Nephron progenitor cell (in vitro differentiated cells): ENCODE results near the gene UTF1.

Experiments used
- DNase-seq: peaks from one replicate; pipeline ENCODE4 v3.0.0; 2021
- H3K27ac Mint-ChIP-seq: 2 replicates; pipeline ENCODE4 v1.8.0; 2021; ENCODE audit warnings: mild to moderate bottlenecking, moderate library complexity, mixed read lengths
- H3K27me3 Mint-ChIP-seq: 2 replicates; pipeline ENCODE4 v1.8.0; 2021; ENCODE audit warnings: mild to moderate bottlenecking, low read depth, mixed read lengths; ENCODE audit not compliant: poor library complexity
- H3K36me3 Mint-ChIP-seq: 2 replicates; pipeline ENCODE4 v1.8.0; 2021; ENCODE audit warnings: low read depth, mixed read lengths
- H3K4me1 Mint-ChIP-seq: 2 replicates; pipeline ENCODE4 v1.8.0; 2021; ENCODE audit warnings: mixed read lengths
- H3K4me3 Mint-ChIP-seq: 2 replicates; pipeline ENCODE4 v1.8.0; 2021; ENCODE audit warnings: mild to moderate bottlenecking, moderate library complexity, mixed read lengths
- H3K9me3 Mint-ChIP-seq: 2 replicates; pipeline ENCODE4 v1.8.0; 2021; ENCODE audit warnings: mild to moderate bottlenecking, moderate library complexity, mixed read lengths
- CTCF ChIP-seq: fragments of 200-600 bp; sonication (generic); IDR thresholded peaks from 2 replicates; pipeline ENCODE4 v1.5.0; 2021; ENCODE audit warnings: antibody characterized with exemption

Gene UTF1

GRCh38 chr10:133184591-133185244 is 45.3 kb upstream of the UTF1 start:
- no peak for TF ChIP-seq CTCF
- Mint-ChIP-seq H3K4me1 (peaks cover 59% of the 10 kb centered on the region), H3K9me3 (no peaks in the 10 kb centered on the region), H3K36me3 (peaks cover 7% of the 10 kb centered on the region), H3K4me3 (peak overlapping the region; percentile 13), H3K27me3 (no peaks in the 10 kb centered on the region), H3K27ac (no peak overlapping the region)
- no peak for DNase-seq

GRCh38 chr10:133185421-133185820 is 44.6 kb upstream of the UTF1 start:
- no peak overlapping the region for H3K27ac Mint-ChIP-seq
- DNase-seq, result no peak
- H3K27me3 Mint-ChIP-seq, result no peaks in the 10 kb centered on the region
- peaks cover 10% of the 10 kb centered on the region for H3K36me3 Mint-ChIP-seq
- peaks cover 52% of the 10 kb centered on the region for H3K4me1 Mint-ChIP-seq
- TF ChIP-seq CTCF, result no peak
- H3K4me3 Mint-ChIP-seq, result no peak overlapping the region
- H3K9me3 Mint-ChIP-seq, result no peaks in the 10 kb centered on the region

- TF ChIP-seq CTCF, result no peak
- peak overlapping the region; percentile 19 for H3K27ac Mint-ChIP-seq
- no peaks in the 10 kb centered on the region for H3K9me3 Mint-ChIP-seq
- H3K4me3 Mint-ChIP-seq, result no peak overlapping the region
- DNase-seq, result peak; percentile 41
- no peaks in the 10 kb centered on the region for H3K27me3 Mint-ChIP-seq
- peaks cover 14% of the 10 kb centered on the region for H3K36me3 Mint-ChIP-seq
- peaks cover 47% of the 10 kb centered on the region for H3K4me1 Mint-ChIP-seq
Observed at GRCh38 chr10:133185916-133186315, 44.1 kb upstream of the UTF1 start.

GRCh38 chr10:133186416-133187090 is 43.5 kb upstream of the UTF1 start:
- H3K4me3 Mint-ChIP-seq, result peak overlapping the region; percentile 48
- peak overlapping the region; percentile 86 for H3K27ac Mint-ChIP-seq
- TF ChIP-seq CTCF, result no peak
- H3K4me1 Mint-ChIP-seq, result peaks cover 42% of the 10 kb centered on the region
- DNase-seq, result peak; percentile 66
- H3K27me3 Mint-ChIP-seq, result no peaks in the 10 kb centered on the region
- H3K36me3 Mint-ChIP-seq, result peaks cover 14% of the 10 kb centered on the region
- H3K9me3 Mint-ChIP-seq, result peaks cover under 1% of the 10 kb centered on the region

- Mint-ChIP-seq H3K4me3 (no peak overlapping the region), H3K27ac (no peak overlapping the region)
Observed at GRCh38 chr10:133187091-133187905, 42.7 kb upstream of the UTF1 start.

More at GRCh38 chr10:133187091-133187905, 42.7 kb upstream of the UTF1 start:
- H3K4me1 Mint-ChIP-seq, result peaks cover 34% of the 10 kb centered on the region
- TF ChIP-seq CTCF, result no peak
- peaks cover 19% of the 10 kb centered on the region for H3K36me3 Mint-ChIP-seq
- H3K9me3 Mint-ChIP-seq, result peaks cover 7% of the 10 kb centered on the region
- H3K27me3 Mint-ChIP-seq, result peaks cover 4% of the 10 kb centered on the region
- no peak for DNase-seq
